RWPE1 (cell line): ENCODE results near the gene WRNIP1.

ENCODE experiments used
- CTCF ChIA-PET: fragments of 350-600 bp; sonication (Branson Sonifier 250); formaldehyde crosslinking; extraction: SDS; loops from one replicate; lab custom pipeline; 2021; lab: Yijun Ruan, JAX
- POLR2A ChIA-PET: fragments of 400-600 bp; formaldehyde crosslinking; extraction: SDS; loops from one replicate; lab custom pipeline; 2020; ENCODE audit warnings: antibody characterized with exemption; ENCODE audit not compliant: low non-redundant PET; lab: Yijun Ruan, JAX
- DNase-seq: peaks from one replicate; pipeline ENCODE4 v3.0.0; 2012; ENCODE audit warnings: low spot score
- H3K27ac ChIP-seq: fragments of 450-650 bp; 2 replicates; pipeline ENCODE4 v1.5.1; 2017
- TF ChIP-seq, protein P1 (sequence below): fragments of 450-650 bp; conservative IDR thresholded peaks from 2 replicates; pipeline ENCODE4 v1.5.1; 2017; ENCODE audit warnings: low read depth, mild to moderate bottlenecking

The WRNIP1 gene

DNA sequence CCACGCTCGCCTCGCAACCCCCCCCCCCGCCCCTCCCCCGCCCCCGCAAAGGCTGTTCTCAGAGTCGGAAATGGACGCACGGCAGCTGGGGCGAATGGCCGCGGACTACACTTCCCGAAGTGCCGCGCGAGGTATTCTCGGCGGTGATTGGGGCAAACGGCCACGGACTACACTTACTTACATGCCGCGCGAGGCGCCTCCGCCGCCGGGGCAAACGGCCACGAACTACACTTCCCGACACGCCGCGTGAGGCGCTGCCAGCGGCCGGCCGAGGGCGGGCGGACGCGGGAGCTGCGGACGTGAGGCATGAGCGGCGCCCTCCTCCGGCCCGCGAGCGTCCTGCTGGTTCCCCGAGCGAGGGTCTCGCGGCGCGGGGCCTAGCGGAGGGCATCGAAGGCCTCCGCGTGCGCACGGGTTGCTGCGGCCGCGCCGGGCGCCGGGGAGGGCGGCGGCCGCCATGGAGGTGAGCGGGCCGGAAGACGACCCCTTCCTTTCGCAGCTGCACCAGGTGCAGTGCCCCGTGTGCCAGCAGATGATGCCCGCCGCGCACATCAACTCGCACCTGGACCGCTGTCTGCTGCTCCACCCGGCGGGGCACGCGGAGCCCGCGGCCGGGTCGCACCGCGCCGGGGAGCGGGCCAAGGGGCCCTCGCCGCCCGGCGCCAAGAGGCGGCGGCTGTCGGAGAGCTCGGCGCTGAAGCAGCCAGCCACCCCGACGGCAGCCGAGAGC lies at the start of gene WRNIP1:
Gene WRNIP1, plus strand, starts transcription at position 228 of the 730 bp plus-strand sequence. Its CDS starts 230 bp downstream, at position 458.
- H3K27ac ChIP-seq: peak within 1 kb of the TSS; percentile 93
- ChIA-PET CTCF (interaction anchor here (0.5 to 2.0 kb wide), 7 partner anchors 8 to 1328 kb away, joined by 3 to 8 read pairs (median 4); partner anchors contain the start of genes MYLK4 and NQO2), POLR2A (interaction anchor here (0.6 to 0.8 kb wide), 3 partner anchors 111 to 381 kb away, joined by 3 to 4 read pairs (median 4); no protein-coding TSS in a partner anchor)
- TF ChIP-seq, protein P1, sequence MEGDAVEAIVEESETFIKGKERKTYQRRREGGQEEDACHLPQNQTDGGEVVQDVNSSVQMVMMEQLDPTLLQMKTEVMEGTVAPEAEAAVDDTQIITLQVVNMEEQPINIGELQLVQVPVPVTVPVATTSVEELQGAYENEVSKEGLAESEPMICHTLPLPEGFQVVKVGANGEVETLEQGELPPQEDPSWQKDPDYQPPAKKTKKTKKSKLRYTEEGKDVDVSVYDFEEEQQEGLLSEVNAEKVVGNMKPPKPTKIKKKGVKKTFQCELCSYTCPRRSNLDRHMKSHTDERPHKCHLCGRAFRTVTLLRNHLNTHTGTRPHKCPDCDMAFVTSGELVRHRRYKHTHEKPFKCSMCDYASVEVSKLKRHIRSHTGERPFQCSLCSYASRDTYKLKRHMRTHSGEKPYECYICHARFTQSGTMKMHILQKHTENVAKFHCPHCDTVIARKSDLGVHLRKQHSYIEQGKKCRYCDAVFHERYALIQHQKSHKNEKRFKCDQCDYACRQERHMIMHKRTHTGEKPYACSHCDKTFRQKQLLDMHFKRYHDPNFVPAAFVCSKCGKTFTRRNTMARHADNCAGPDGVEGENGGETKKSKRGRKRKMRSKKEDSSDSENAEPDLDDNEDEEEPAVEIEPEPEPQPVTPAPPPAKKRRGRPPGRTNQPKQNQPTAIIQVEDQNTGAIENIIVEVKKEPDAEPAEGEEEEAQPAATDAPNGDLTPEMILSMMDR: peak; percentile 78
- peak; percentile 96 for DNase-seq

GRCh38 chr6:2715737-2716136 lies 49.5 kb upstream of the WRNIP1 start:
- DNase-seq: no peak
- ChIA-PET POLR2A (no interaction called here), CTCF (no interaction called here)
- no peak overlapping the region for H3K27ac ChIP-seq
- TF ChIP-seq, protein P1: no peak

DNA sequence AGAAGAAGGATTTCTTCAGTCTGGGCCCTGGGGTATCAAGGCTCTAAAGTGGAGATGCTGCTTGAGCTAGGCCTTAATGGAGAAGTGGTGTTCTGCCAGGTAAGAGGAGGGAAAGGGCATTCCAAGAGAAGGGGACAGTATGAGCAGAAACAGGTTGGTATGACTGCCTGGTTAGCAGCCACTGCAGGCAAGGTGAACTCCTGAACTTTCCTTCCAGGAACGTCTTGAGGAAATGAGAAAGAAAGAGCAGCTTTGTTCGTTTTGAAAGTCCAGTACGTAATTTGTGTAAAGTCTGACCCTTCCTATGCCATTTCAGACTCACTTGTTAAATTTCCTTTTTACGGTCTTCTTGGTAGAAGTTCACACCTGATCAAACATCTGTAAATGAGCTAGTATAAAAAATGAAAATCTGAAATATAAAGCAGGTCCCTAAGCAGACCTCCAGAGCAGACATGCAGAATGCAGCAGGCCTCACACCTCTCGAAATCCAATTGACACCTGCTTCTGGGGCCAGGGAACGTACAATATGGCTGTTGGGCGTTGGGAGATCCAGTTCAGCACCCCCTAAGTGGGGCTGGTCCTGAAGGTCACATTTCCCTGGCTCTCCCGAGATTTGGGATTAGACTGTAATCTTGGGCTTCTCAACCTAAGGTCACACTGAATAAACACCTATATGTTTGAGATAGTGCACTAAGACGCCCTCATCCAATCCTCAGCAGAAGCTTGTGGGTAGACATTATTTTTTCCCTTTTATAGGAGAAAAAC lies 48.1 kb upstream of the WRNIP1 start:
- TF ChIP-seq, protein P1: no peak
- ChIA-PET POLR2A (no interaction called here), CTCF (interaction anchor here (0.9 kb wide), 1 partner anchor 128 kb away, joined by 4 read pairs; no protein-coding TSS in a partner anchor)
- DNase-seq: no peak
- H3K27ac ChIP-seq: no peak overlapping the region

DNA sequence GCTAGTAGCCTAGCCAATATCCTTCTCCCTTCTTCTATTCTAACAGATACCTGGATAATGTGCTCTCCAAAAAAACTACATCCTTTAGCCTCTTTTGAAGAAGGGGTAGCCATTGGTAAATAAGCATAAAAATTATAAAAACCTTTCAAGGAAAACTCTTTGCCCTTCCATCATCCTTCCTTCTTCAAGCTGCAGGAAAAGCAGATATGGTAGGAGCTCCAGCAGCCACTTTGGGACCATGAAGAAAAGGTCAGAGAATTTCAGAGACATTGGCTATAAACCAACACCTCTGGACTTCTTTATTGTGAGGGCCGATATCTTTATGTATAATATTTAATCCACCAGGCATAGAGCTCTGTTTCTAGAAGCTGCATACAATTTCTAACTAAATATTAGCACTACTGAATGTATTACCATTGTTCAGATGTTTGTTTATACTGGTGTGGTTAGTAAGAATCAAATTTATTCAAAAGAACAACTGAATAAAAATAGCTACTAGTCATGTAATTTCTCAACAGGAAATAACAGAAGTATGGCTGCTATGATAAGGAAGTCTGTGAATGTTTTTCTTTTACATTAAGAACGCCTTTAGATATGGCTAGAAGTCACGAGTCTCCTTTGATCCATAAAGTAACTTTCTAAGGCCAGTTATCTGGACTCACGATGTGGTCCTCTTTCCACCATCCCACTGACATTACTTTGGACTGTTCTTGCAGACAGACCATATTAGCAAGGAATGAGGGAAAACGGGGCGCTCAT lies 46.7 kb upstream of the WRNIP1 start:
- no peak for DNase-seq
- no peak overlapping the region for H3K27ac ChIP-seq
- TF ChIP-seq, protein P1: no peak
- ChIA-PET POLR2A (no interaction called here), CTCF (no interaction called here)

DNA sequence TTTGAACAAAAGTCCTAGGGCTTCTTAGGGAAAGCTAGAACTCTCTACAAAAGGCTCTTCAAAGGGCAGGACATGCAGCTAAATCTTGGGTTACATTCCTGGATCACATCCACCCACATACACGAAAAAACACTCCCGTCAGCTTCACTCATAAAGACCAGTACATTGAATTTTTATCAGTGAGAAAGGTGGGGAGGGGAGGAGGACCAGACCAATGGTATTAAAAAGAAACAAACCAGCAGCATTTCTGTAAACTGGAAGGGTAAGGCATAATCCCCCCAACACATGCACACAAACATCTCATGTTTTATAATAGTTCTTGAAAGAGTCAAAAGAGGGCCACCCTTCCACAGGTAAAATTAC lies 46.1 kb upstream of the WRNIP1 start:
- no peak overlapping the region for H3K27ac ChIP-seq
- DNase-seq: no peak
- POLR2A ChIA-PET: no interaction called here
- TF ChIP-seq, protein P1: no peak
- CTCF ChIA-PET: no interaction called here

DNA sequence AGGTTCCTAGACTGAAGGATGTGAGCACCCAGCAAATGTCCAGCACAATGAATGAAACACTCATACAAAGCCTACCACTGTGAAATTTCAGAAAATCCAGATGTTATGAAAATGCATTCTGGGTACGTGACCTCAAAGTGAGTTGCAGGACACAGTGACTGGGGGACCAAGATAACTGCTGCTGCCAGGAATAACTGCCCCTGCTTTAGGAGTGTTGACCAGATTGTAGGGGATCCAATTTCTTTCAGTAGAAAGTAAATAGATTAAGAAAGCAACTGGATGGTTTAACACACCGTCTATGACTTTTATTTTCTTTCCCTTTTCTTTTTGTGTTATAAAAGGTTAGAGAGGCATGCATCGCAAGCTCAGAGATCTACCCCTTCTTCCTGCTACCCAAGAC lies 44.0 kb upstream of the WRNIP1 start:
- no peak for DNase-seq
- no peak overlapping the region for H3K27ac ChIP-seq
- TF ChIP-seq, protein P1: no peak
- ChIA-PET POLR2A (no interaction called here), CTCF (no interaction called here)
